HEK293 (cell line): ENCODE results near the gene CDH7.

Source experiments
- BCL6B ChIP-seq: fragments of 450-650 bp; formaldehyde crosslinking; IDR thresholded peaks from 2 replicates; pipeline ENCODE4 v1.5.1; 2017; ENCODE audit warnings: missing biosample characterization, missing genetic modification characterization
- GLIS1 ChIP-seq: fragments of 450-650 bp; formaldehyde crosslinking; IDR thresholded peaks from 2 replicates; pipeline ENCODE4 v1.5.1; 2016; ENCODE audit warnings: missing biosample characterization, missing genetic modification characterization
- HOXA7 ChIP-seq: sonication (generic); formaldehyde crosslinking; IDR thresholded peaks from 2 replicates; pipeline ENCODE4 v1.8.1; 2022; ENCODE audit warnings: missing genetic modification reagents, borderline replicate concordance
- KLF10 ChIP-seq: fragments of 450-650 bp; IDR thresholded peaks from 2 replicates; pipeline ENCODE4 v1.5.1; 2018; ENCODE audit warnings: missing biosample characterization, mild to moderate bottlenecking, missing genetic modification characterization
- KLF17 ChIP-seq: fragments of 450-650 bp; formaldehyde crosslinking; IDR thresholded peaks from 2 replicates; pipeline ENCODE4 v1.5.1; 2016; ENCODE audit warnings: missing biosample characterization, missing genetic modification characterization
- PRDM10 ChIP-seq: fragments of 450-650 bp; formaldehyde crosslinking; IDR thresholded peaks from 2 replicates; pipeline ENCODE4 v1.5.1; 2016; ENCODE audit warnings: missing biosample characterization, missing genetic modification characterization
- YY2 ChIP-seq: fragments of 450-650 bp; formaldehyde crosslinking; IDR thresholded peaks from 2 replicates; pipeline ENCODE4 v1.5.1; 2016; ENCODE audit warnings: missing biosample characterization, missing genetic modification characterization
- ZBTB1 ChIP-seq: fragments of 450-650 bp; formaldehyde crosslinking; IDR thresholded peaks from 2 replicates; pipeline ENCODE4 v1.5.1; 2016; ENCODE audit warnings: missing biosample characterization, missing genetic modification characterization
- ZBTB10 ChIP-seq: fragments of 450-650 bp; formaldehyde crosslinking; IDR thresholded peaks from 2 replicates; pipeline ENCODE4 v1.5.1; 2016; ENCODE audit warnings: missing biosample characterization, missing genetic modification characterization
- ZBTB8A ChIP-seq: fragments of 450-650 bp; formaldehyde crosslinking; IDR thresholded peaks from 2 replicates; pipeline ENCODE4 v1.5.1; 2016; ENCODE audit warnings: missing biosample characterization, missing genetic modification characterization
- ZNF132 ChIP-seq: fragments of 450-650 bp; formaldehyde crosslinking; IDR thresholded peaks from 2 replicates; pipeline ENCODE4 v1.5.1; 2017; ENCODE audit warnings: missing biosample characterization, missing genetic modification characterization, borderline replicate concordance
- ZNF138 ChIP-seq: fragments of 450-650 bp; formaldehyde crosslinking; IDR thresholded peaks from 2 replicates; pipeline ENCODE4 v1.5.1; 2016; ENCODE audit warnings: missing biosample characterization, missing genetic modification characterization, borderline replicate concordance
- ZNF19 ChIP-seq: fragments of 450-650 bp; formaldehyde crosslinking; IDR thresholded peaks from 2 replicates; pipeline ENCODE4; 2016; ENCODE audit warnings: missing biosample characterization, missing genetic modification characterization, low read depth
- ZNF26 ChIP-seq: fragments of 450-650 bp; formaldehyde crosslinking; IDR thresholded peaks from 2 replicates; pipeline ENCODE4 v1.5.1; 2016; ENCODE audit warnings: missing biosample characterization, missing genetic modification characterization
- ZNF266 ChIP-seq: fragments of 450-650 bp; formaldehyde crosslinking; IDR thresholded peaks from 2 replicates; pipeline ENCODE4 v1.5.1; 2016; ENCODE audit warnings: missing biosample characterization, missing genetic modification characterization, low read depth
- ZNF292 ChIP-seq: fragments of 450-650 bp; formaldehyde crosslinking; IDR thresholded peaks from 2 replicates; pipeline ENCODE4 v1.5.1; 2016; ENCODE audit warnings: low read depth, missing biosample characterization, missing genetic modification characterization, borderline replicate concordance
- ZNF302 ChIP-seq: fragments of 450-650 bp; formaldehyde crosslinking; IDR thresholded peaks from 2 replicates; pipeline ENCODE4 v1.5.1; 2016; ENCODE audit warnings: missing biosample characterization, missing genetic modification characterization, low read depth
- ZNF311 ChIP-seq: fragments of 450-650 bp; formaldehyde crosslinking; IDR thresholded peaks from 2 replicates; pipeline ENCODE4 v1.5.1; 2017; ENCODE audit warnings: missing biosample characterization, missing genetic modification characterization, borderline replicate concordance
- ZNF350 ChIP-seq: fragments of 450-650 bp; formaldehyde crosslinking; IDR thresholded peaks from 2 replicates; pipeline ENCODE4 v1.5.0; 2017; ENCODE audit warnings: missing biosample characterization, mild to moderate bottlenecking, missing genetic modification characterization
- ZNF423 ChIP-seq: fragments of 450-650 bp; formaldehyde crosslinking; IDR thresholded peaks from 2 replicates; pipeline ENCODE4 v1.5.1; 2016; ENCODE audit warnings: missing biosample characterization, missing genetic modification characterization
- ZNF426 ChIP-seq: fragments of 450-650 bp; formaldehyde crosslinking; IDR thresholded peaks from 2 replicates; pipeline ENCODE4 v1.5.1; 2017; ENCODE audit warnings: missing biosample characterization, missing genetic modification characterization, mild to moderate bottlenecking, inconsistent platforms, moderate library complexity
- ZNF473 ChIP-seq: fragments of 450-650 bp; formaldehyde crosslinking; IDR thresholded peaks from 2 replicates; pipeline ENCODE4 v1.5.1; 2017; ENCODE audit warnings: missing biosample characterization, missing genetic modification characterization
- ZNF513 ChIP-seq: fragments of 450-650 bp; IDR thresholded peaks from 2 replicates; pipeline ENCODE4 v1.5.1; 2018; ENCODE audit warnings: missing biosample characterization, missing genetic modification characterization
- ZNF560 ChIP-seq: fragments of 450-650 bp; formaldehyde crosslinking; IDR thresholded peaks from 2 replicates; pipeline ENCODE4 v1.5.1; 2017; ENCODE audit warnings: missing biosample characterization, missing genetic modification characterization, borderline replicate concordance
- ZNF600 ChIP-seq: fragments of 450-650 bp; formaldehyde crosslinking; IDR thresholded peaks from 2 replicates; pipeline ENCODE4 v1.5.1; 2016; ENCODE audit warnings: missing biosample characterization, missing genetic modification characterization
- ZNF623 ChIP-seq: fragments of 450-650 bp; formaldehyde crosslinking; IDR thresholded peaks from 2 replicates; pipeline ENCODE4 v1.5.1; 2016; ENCODE audit warnings: missing biosample characterization, missing genetic modification characterization
- ZNF658 ChIP-seq: fragments of 450-650 bp; formaldehyde crosslinking; IDR thresholded peaks from 2 replicates; pipeline ENCODE4; 2016; ENCODE audit warnings: missing biosample characterization, missing genetic modification characterization
- ZNF664 ChIP-seq: fragments of 450-650 bp; formaldehyde crosslinking; IDR thresholded peaks from 2 replicates; pipeline ENCODE4 v1.5.1; 2016; ENCODE audit warnings: missing biosample characterization, missing genetic modification characterization
- ZNF785 ChIP-seq: fragments of 450-650 bp; formaldehyde crosslinking; IDR thresholded peaks from 2 replicates; pipeline ENCODE4 v1.5.1; 2016; ENCODE audit warnings: missing biosample characterization, missing genetic modification characterization
- ZNF791 ChIP-seq: fragments of 450-650 bp; formaldehyde crosslinking; IDR thresholded peaks from 2 replicates; pipeline ENCODE4 v1.5.1; 2016; ENCODE audit warnings: missing biosample characterization, missing genetic modification characterization

Gene CDH7

GRCh38 chr18:65906621-65907034, 155.8 kb downstream of the CDH7 start (continued):
- no peak for TF ChIP-seq HOXA7 (CRISPR knock-in tag)
- TF ChIP-seq KLF10 (tag by site-specific recombination): peak; percentile 81; the same call in 1 of the 2 replicates
- TF ChIP-seq ZNF426 (tag by site-specific recombination): no peak
- TF ChIP-seq ZNF560 (tag by site-specific recombination): no peak
- TF ChIP-seq ZNF785 (tag by site-specific recombination): no peak
- peak; percentile 83 for TF ChIP-seq BCL6B (tag by site-specific recombination)
- no peak for TF ChIP-seq YY2 (tag by site-specific recombination)
- no peak for TF ChIP-seq ZNF132
- peak; percentile 67; the same call in 1 of the 2 replicates for TF ChIP-seq KLF17 (tag by site-specific recombination)
- TF ChIP-seq ZNF292 (tag by site-specific recombination): no peak
- TF ChIP-seq ZNF311 (tag by site-specific recombination): no peak
- TF ChIP-seq GLIS1 (tag by site-specific recombination): peak; percentile 93
- no peak for TF ChIP-seq ZNF26 (tag by site-specific recombination)
- TF ChIP-seq ZNF791 (tag by site-specific recombination): no peak
- no peak for TF ChIP-seq ZNF423 (tag by site-specific recombination)
- TF ChIP-seq ZNF19: no peak
- peak; percentile 12; the same call in 1 of the 2 replicates for TF ChIP-seq ZNF513
- TF ChIP-seq ZNF658 (tag by site-specific recombination): no peak
- no peak for TF ChIP-seq ZNF623 (tag by site-specific recombination)
- no peak for TF ChIP-seq ZNF664
- TF ChIP-seq ZNF473 (tag by site-specific recombination): no peak
- no peak for TF ChIP-seq ZNF302 (tag by site-specific recombination)
- no peak for TF ChIP-seq ZNF600
- TF ChIP-seq ZNF350 (tag by site-specific recombination): no peak
- no peak for TF ChIP-seq ZNF266 (tag by site-specific recombination)
- 0 out of 2 replicates have a peak, but pooled peaks have one; percentile 41 for TF ChIP-seq PRDM10 (tag by site-specific recombination)
- TF ChIP-seq ZBTB10: no peak
- TF ChIP-seq ZBTB8A (tag by site-specific recombination): no peak; the same call in 1 of the 2 replicates
- no peak for TF ChIP-seq ZNF138
- no peak for TF ChIP-seq ZBTB1
